Stomach (tissue), 4 donors: ENCODE data around the gene SH3PXD2A.

ENCODE experiments used
- CTCF ChIP-seq, 7 experiments: fragments of 450-650 bp in 4 of 7; fragments of 200-600 bp in 3 of 7; sonication (generic) in 3 of 7; IDR thresholded peaks; one replicate each; pipeline ENCODE4 v1.5.1; 2016 to 2019; ENCODE audit warnings: antibody characterized with exemption in 7 of 7, control low read depth in 2 of 7, mild to moderate bottlenecking in 1 of 7
- POLR2A ChIP-seq, 4 donors: fragments of 450-650 bp; IDR thresholded peaks; one replicate each; pipeline ENCODE4 v1.6.1; 2016; ENCODE audit warnings: antibody characterized with exemption in 4 of 4, control low read depth in 2 of 4, mild to moderate bottlenecking in 1 of 4, moderate library complexity in 1 of 4

GRCh38 chr10:103739039-103739764 lies 116.2 kb downstream of the SH3PXD2A start:
- no peak for TF ChIP-seq POLR2A (IDR thresholded peaks at IDR 0.05)
- no peak for TF ChIP-seq CTCF (IDR thresholded peaks at IDR 0.05)
